SK-N-SH treated with all-trans-retinoic acid at 6 μM for 48 hours (cell line): ENCODE data around the gene ELOVL5.

Source experiments
- ATAC-seq: fragments of 200-7000 bp; cut with Tn5 transposase; 3 replicates; pipeline ENCODE4 v1.9.1; 2020; ENCODE audit warnings: mild to moderate bottlenecking, moderate library complexity
- ARNTL ChIP-seq: fragments of 450-650 bp; formaldehyde crosslinking; IDR thresholded peaks from 2 replicates; pipeline ENCODE4 v1.5.0; 2020; ENCODE audit warnings: low read depth, mild to moderate bottlenecking, moderate library complexity, borderline replicate concordance
- BACH2 ChIP-seq: fragments of 250-450 bp; sonication (Bioruptor Pico); IDR thresholded peaks from 2 replicates; pipeline ENCODE4 v1.9.0; 2021; ENCODE audit warnings: mild to moderate bottlenecking, borderline replicate concordance
- CREB5 ChIP-seq: fragments of 250-450 bp; sonication (Bioruptor Pico); IDR thresholded peaks from 2 replicates; pipeline ENCODE4 v1.5.1; 2020; ENCODE audit warnings: low read depth, mild to moderate bottlenecking, moderate library complexity
- CSDC2 ChIP-seq: fragments of 250-450 bp; sonication (Bioruptor Pico); IDR thresholded peaks from 2 replicates; pipeline ENCODE4 v1.5.0; 2020; ENCODE audit warnings: mild to moderate bottlenecking, moderate library complexity
- CSRNP3 ChIP-seq: fragments of 250-450 bp; sonication (Bioruptor Pico); IDR thresholded peaks from 2 replicates; pipeline ENCODE4 v1.5.1; 2021; ENCODE audit warnings: mild to moderate bottlenecking, moderate library complexity
- ESRRG ChIP-seq: fragments of 250-450 bp; sonication (Bioruptor Pico); IDR thresholded peaks from 2 replicates; pipeline ENCODE4 v1.6.1; 2021; ENCODE audit warnings: mild to moderate bottlenecking
- GLIS3 ChIP-seq: fragments of 250-450 bp; sonication (Bioruptor Pico); IDR thresholded peaks from 2 replicates; pipeline ENCODE4 v1.5.0; 2020; ENCODE audit warnings: mild to moderate bottlenecking, moderate library complexity
- ISL1 ChIP-seq: fragments of 250-450 bp; sonication (Bioruptor Pico); IDR thresholded peaks from 2 replicates; pipeline ENCODE4 v2.1.2; 2022; ENCODE audit warnings: mild to moderate bottlenecking, moderate library complexity
- OSR1 ChIP-seq: fragments of 250-450 bp; sonication (Bioruptor Pico); IDR thresholded peaks from 2 replicates; pipeline ENCODE4 v1.8.0; 2022; ENCODE audit warnings: moderate library complexity, mild to moderate bottlenecking, inconsistent platforms
- POU6F1 ChIP-seq: fragments of 250-450 bp; sonication (Bioruptor Pico); IDR thresholded peaks from 2 replicates; pipeline ENCODE4 v1.8.0; 2021; ENCODE audit warnings: low read depth, mild to moderate bottlenecking, moderate library complexity, borderline replicate concordance
- PPARA ChIP-seq: fragments of 250-450 bp; sonication (Bioruptor Pico); IDR thresholded peaks from 2 replicates; pipeline ENCODE4 v1.5.0; 2020; ENCODE audit warnings: mild to moderate bottlenecking, borderline replicate concordance
- RARB ChIP-seq: fragments of 250-450 bp; sonication (Bioruptor Pico); IDR thresholded peaks from 2 replicates; pipeline ENCODE4 v1.8.0; 2021; ENCODE audit warnings: mild to moderate bottlenecking, moderate library complexity
- SNAI2 ChIP-seq: fragments of 250-450 bp; sonication (Bioruptor Pico); IDR thresholded peaks from 2 replicates; pipeline ENCODE4 v1.5.0; 2020; ENCODE audit warnings: mild to moderate bottlenecking, moderate library complexity
- TCF4 ChIP-seq: fragments of 250-450 bp; sonication (Bioruptor Pico); IDR thresholded peaks from 2 replicates; pipeline ENCODE4 v1.8.0; 2021; ENCODE audit warnings: mild to moderate bottlenecking, moderate library complexity, borderline replicate concordance
- TOX ChIP-seq: fragments of 250-450 bp; sonication (Bioruptor Pico); IDR thresholded peaks from 2 replicates; pipeline ENCODE4 v1.8.0; 2021; ENCODE audit warnings: mild to moderate bottlenecking, moderate library complexity, borderline replicate concordance
- TSHZ2 ChIP-seq: fragments of 250-450 bp; sonication (Bioruptor Pico); IDR thresholded peaks from 2 replicates; pipeline ENCODE4 v1.5.0; 2020; ENCODE audit warnings: mild to moderate bottlenecking, moderate library complexity
- ZC3H10 ChIP-seq: fragments of 250-450 bp; sonication (Bioruptor Pico); IDR thresholded peaks from 2 replicates; pipeline ENCODE4 v1.5.1; 2021; ENCODE audit warnings: mild to moderate bottlenecking, moderate library complexity
- ZFP3 ChIP-seq: fragments of 250-450 bp; sonication (Bioruptor Pico); IDR thresholded peaks from 2 replicates; pipeline ENCODE4 v1.5.0; 2020; ENCODE audit warnings: mild to moderate bottlenecking, moderate library complexity
- ZFP30 ChIP-seq: fragments of 450-650 bp; formaldehyde crosslinking; IDR thresholded peaks from 2 replicates; pipeline ENCODE4 v1.5.0; 2022; ENCODE audit warnings: mild to moderate bottlenecking, moderate library complexity
- ZNF565 ChIP-seq: fragments of 450-650 bp; formaldehyde crosslinking; conservative IDR thresholded peaks from 2 replicates; pipeline ENCODE4 v1.5.0; 2020; ENCODE audit warnings: low read depth, mild to moderate bottlenecking, moderate library complexity
- ZNF70 ChIP-seq: fragments of 450-650 bp; formaldehyde crosslinking; IDR thresholded peaks from 2 replicates; pipeline ENCODE4 v1.5.0; 2020; ENCODE audit warnings: mild to moderate bottlenecking, moderate library complexity
- ZNF8 ChIP-seq: fragments of 450-650 bp; formaldehyde crosslinking; IDR thresholded peaks from 2 replicates; pipeline ENCODE4 v1.5.0; 2020; ENCODE audit warnings: mild to moderate bottlenecking, moderate library complexity

Gene ELOVL5

GRCh38 chr6:53311586-53311935 is 37.2 kb downstream of the ELOVL5 start:
- TF ChIP-seq ISL1, result peak; percentile 41; the same call in 1 of the 2 replicates
- no peak for TF ChIP-seq ZC3H10 (CRISPR knock-in tag)
- peak; percentile 41; the same call in 1 of the 3 replicates for ATAC-seq

GRCh38 chr6:53310771-53311585 is 37.8 kb downstream of the ELOVL5 start:
- ATAC-seq, result no peak
- TF ChIP-seq ZNF70 (CRISPR knock-in tag) (peak; percentile 77), ZFP30 (CRISPR knock-in tag) (no peak)

- no peak for TF ChIP-seq GLIS3 (CRISPR knock-in tag)
- no peak for TF ChIP-seq ZFP30 (CRISPR knock-in tag)
- no peak for TF ChIP-seq ZNF70 (CRISPR knock-in tag)
- no peak for TF ChIP-seq OSR1 (CRISPR knock-in tag)
- TF ChIP-seq TOX, result no peak
- no peak for TF ChIP-seq ESRRG (CRISPR knock-in tag)
- no peak for TF ChIP-seq SNAI2
- no peak for TF ChIP-seq ZNF565 (CRISPR knock-in tag)
- TF ChIP-seq CSRNP3 (CRISPR knock-in tag), result no peak
- no peak for TF ChIP-seq PPARA
- TF ChIP-seq ZNF8 (CRISPR knock-in tag), result no peak
- no peak for TF ChIP-seq TSHZ2 (CRISPR knock-in tag)
- TF ChIP-seq BACH2 (CRISPR knock-in tag), result no peak
- TF ChIP-seq TCF4 (CRISPR knock-in tag), result no peak
- no peak for TF ChIP-seq ARNTL (CRISPR knock-in tag)
- no peak for TF ChIP-seq CSDC2 (CRISPR knock-in tag)
- TF ChIP-seq ZFP3 (CRISPR knock-in tag), result no peak
- no peak for TF ChIP-seq ZC3H10 (CRISPR knock-in tag)
- TF ChIP-seq POU6F1 (CRISPR knock-in tag), result no peak
- no peak for TF ChIP-seq ISL1
- no peak for ATAC-seq
Measured at GRCh38 chr6:53309901-53310300, 38.8 kb downstream of the ELOVL5 start.

GRCh38 chr6:53309059-53309900 is 39.5 kb downstream of the ELOVL5 start:
- peak; percentile 32 for ATAC-seq
- TF ChIP-seq ISL1 (0 out of 2 replicates have a peak, but pooled peaks have one; percentile 19), BACH2 (CRISPR knock-in tag) (no peak), RARB (no peak), CREB5 (CRISPR knock-in tag) (no peak)
